SK-N-SH (cell line): Measurements from ENCODE around the gene RAB3IP.

ENCODE experiments used
- EP300 ChIP-seq, 2 experiments: IDR thresholded peaks; 2 replicates each; pipeline versions ENCODE4 v1.4.0 to v1.6.1; 2012; ENCODE audit warnings: borderline replicate concordance in 1 of 2, low read depth in 1 of 2, low read length in 1 of 2
- EZH2phosphoT487 ChIP-seq: fragments of 200-600 bp; sonication (generic); IDR thresholded peaks from 2 replicates; pipeline ENCODE4 v1.6.1; 2017; ENCODE audit warnings: low read depth, mixed run types, mild to moderate bottlenecking, antibody characterized with exemption, moderate library complexity, borderline replicate concordance
- MXI1 ChIP-seq: IDR thresholded peaks from 2 replicates; pipeline ENCODE4 v1.6.1; 2012; ENCODE audit warnings: mild to moderate bottlenecking, low read depth, low read length, improper control_type of control experiment
- POLR2AphosphoS5 ChIP-seq: IDR thresholded peaks from 2 replicates; pipeline ENCODE4 v1.6.1; 2012; ENCODE audit warnings: low read depth, low read length
- SMC3 ChIP-seq: IDR thresholded peaks from 2 replicates; pipeline ENCODE4 v1.6.1; 2012; ENCODE audit warnings: low read depth, low read length, improper control_type of control experiment
- TAF1 ChIP-seq: IDR thresholded peaks from 2 replicates; pipeline ENCODE4 v1.6.1; 2012; ENCODE audit warnings: low read depth, mild to moderate bottlenecking, low read length, moderate library complexity, borderline replicate concordance
- TEAD4 ChIP-seq: IDR thresholded peaks from 2 replicates; pipeline ENCODE4 v1.4.0; 2012; ENCODE audit warnings: mild to moderate bottlenecking, borderline replicate concordance; ENCODE audit not compliant: insufficient read depth
- USF2 ChIP-seq: fragments of 150-350 bp; IDR thresholded peaks from 2 replicates; pipeline ENCODE4 v1.6.1; 2017; ENCODE audit warnings: antibody characterized with exemption, low read length, low read depth, borderline replicate concordance
- TF ChIP-seq, protein P1 (sequence below): fragments of 200-600 bp; sonication (generic); IDR thresholded peaks from 2 replicates; pipeline ENCODE4 v1.6.1; 2017; ENCODE audit warnings: antibody characterized with exemption, mild to moderate bottlenecking, moderate library complexity

DNA sequence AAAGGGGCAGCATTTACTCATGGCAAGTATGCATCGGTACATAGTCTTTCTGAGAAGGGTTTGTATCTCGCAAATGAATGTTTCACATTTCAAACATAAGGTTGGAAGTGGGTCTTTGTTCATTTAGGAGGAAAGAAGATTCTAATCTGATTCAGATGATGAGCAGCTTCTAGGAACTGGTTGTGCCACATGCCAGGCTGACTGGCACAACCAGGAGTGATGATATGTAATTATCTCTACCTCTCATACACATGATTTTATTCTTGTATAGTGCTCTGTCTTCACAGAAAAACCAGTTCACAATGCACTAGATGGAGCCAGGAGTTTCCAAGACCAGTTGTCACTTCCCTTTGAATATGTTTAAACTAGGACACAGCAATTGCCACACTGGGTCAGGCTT is 25.8 kb upstream of the RAB3IP start:
- TF ChIP-seq POLR2AphosphoS5 (no peak), EP300 (IDR thresholded peaks at IDR 0.05; ENCODE audit: borderline replicate concordance in 1 of 2, low read depth in 1 of 2, low read length in 1 of 2) (no peak), MXI1 (no peak), TAF1 (no peak), USF2 (no peak), TEAD4 (no peak), EZH2phosphoT487 (no peak), SMC3 (no peak)
- TF ChIP-seq, protein P1, sequence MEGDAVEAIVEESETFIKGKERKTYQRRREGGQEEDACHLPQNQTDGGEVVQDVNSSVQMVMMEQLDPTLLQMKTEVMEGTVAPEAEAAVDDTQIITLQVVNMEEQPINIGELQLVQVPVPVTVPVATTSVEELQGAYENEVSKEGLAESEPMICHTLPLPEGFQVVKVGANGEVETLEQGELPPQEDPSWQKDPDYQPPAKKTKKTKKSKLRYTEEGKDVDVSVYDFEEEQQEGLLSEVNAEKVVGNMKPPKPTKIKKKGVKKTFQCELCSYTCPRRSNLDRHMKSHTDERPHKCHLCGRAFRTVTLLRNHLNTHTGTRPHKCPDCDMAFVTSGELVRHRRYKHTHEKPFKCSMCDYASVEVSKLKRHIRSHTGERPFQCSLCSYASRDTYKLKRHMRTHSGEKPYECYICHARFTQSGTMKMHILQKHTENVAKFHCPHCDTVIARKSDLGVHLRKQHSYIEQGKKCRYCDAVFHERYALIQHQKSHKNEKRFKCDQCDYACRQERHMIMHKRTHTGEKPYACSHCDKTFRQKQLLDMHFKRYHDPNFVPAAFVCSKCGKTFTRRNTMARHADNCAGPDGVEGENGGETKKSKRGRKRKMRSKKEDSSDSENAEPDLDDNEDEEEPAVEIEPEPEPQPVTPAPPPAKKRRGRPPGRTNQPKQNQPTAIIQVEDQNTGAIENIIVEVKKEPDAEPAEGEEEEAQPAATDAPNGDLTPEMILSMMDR: no peak
